Activated T-cell treated with anti-CD3 and anti-CD28 coated beads, Interleukin-2, amount 50 U/mL, for 4 hours (primary cell): Measurements from ENCODE around the gene CCDC74B. TPM values are rescaled to one million over a fixed set of nuclear protein-coding genes. Genes with fewer than 3 reads are reported as not detected.
"Not testable (repeated sequence)": the region's sequence is repeated elsewhere in the genome, so short reads cannot be mapped to it uniquely, and the experiment has no call there.

ENCODE experiments used
- ATAC-seq, 2 donors: fragments of 200-7000 bp; cut with Tn5 transposase; one replicate each; pipeline ENCODE4 v1.10.0; 2021
- DNase-seq: peaks from one replicate; pipeline ENCODE4 v3.0.0-alpha.2; 2020
- H3K27me3 Mint-ChIP-seq: one replicate; pipeline ENCODE4 v1.8.0; 2021; ENCODE audit warnings: low read depth, mixed read lengths
- H3K36me3 Mint-ChIP-seq: one replicate; pipeline ENCODE4 v1.8.0; 2022; ENCODE audit warnings: mixed read lengths; ENCODE audit not compliant: insufficient read depth
- H3K4me1 Mint-ChIP-seq: one replicate; pipeline ENCODE4 v1.8.0; 2021; ENCODE audit warnings: low read depth, mixed read lengths
- H3K4me3 Mint-ChIP-seq: one replicate; pipeline ENCODE4 v1.8.0; 2021; ENCODE audit warnings: mild to moderate bottlenecking, moderate library complexity, mixed read lengths
- H3K9me3 Mint-ChIP-seq: one replicate; pipeline ENCODE4 v1.8.0; 2021; ENCODE audit warnings: mixed read lengths
- total RNA-seq, 3 donors: library from RNA; stranded (reverse); gene quantifications; one replicate each; pipeline ENCODE4 v1.2.1, GENCODE V29; 2021

Gene CCDC74B
- under 1 TPM; 0.23 to 0.43 (median 0.29) TPM for total RNA-seq

- DNase-seq, result peak; percentile 44
- not testable (repeated sequence) for H3K4me1 Mint-ChIP-seq
Observed at GRCh38 chr2:130145006-130145414, at the start of gene CCDC74B. TSS of gene CCDC74B (minus strand) at chr2:130145112. CDS start at chr2:130144996, 116 bp downstream.

GRCh38 chr2:130193824-130194223 is 48.9 kb upstream of the CCDC74B start:
- H3K4me3 Mint-ChIP-seq, H3K36me3 Mint-ChIP-seq, H3K27me3 Mint-ChIP-seq, H3K4me1 Mint-ChIP-seq, ATAC-seq, DNase-seq, H3K9me3 Mint-ChIP-seq: not testable (repeated sequence)

More at GRCh38 chr2:130145006-130145414, at the start of gene CCDC74B:
- not testable (repeated sequence) for H3K36me3 Mint-ChIP-seq, H3K9me3 Mint-ChIP-seq
- peak; percentile 83 to 86 for ATAC-seq
- peak within 1 kb of the TSS; percentile 79 for H3K4me3 Mint-ChIP-seq
- H3K27me3 Mint-ChIP-seq, result peaks cover 10% of the 10 kb centered on the region

GRCh38 chr2:130192451-130192850 is 47.5 kb upstream of the CCDC74B start:
- ATAC-seq, H3K4me1 Mint-ChIP-seq, H3K9me3 Mint-ChIP-seq, DNase-seq, H3K36me3 Mint-ChIP-seq, H3K27me3 Mint-ChIP-seq, H3K4me3 Mint-ChIP-seq: not testable (repeated sequence)

DNA sequence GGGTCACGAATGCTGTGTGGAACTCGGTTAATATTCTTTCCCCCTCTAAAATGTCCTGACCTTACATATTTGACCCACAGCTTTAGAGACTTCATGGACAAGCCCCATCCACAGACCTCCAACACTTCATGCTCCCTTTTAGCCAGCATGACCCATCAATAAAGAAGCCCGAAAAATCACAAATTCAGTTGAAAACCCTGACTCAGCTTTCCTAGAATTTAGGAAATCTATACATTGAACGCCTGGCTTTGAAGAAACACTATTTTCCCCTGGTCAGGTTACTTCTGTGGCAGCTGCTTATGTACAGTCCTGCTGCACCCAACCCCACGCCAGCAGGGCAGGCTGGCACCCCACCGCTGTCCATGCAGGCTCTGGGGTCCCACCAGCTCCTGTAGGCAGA is 46.4 kb upstream of the CCDC74B start:
- H3K27me3 Mint-ChIP-seq, H3K4me1 Mint-ChIP-seq, H3K9me3 Mint-ChIP-seq, ATAC-seq, H3K36me3 Mint-ChIP-seq, H3K4me3 Mint-ChIP-seq, DNase-seq: not testable (repeated sequence)

DNA sequence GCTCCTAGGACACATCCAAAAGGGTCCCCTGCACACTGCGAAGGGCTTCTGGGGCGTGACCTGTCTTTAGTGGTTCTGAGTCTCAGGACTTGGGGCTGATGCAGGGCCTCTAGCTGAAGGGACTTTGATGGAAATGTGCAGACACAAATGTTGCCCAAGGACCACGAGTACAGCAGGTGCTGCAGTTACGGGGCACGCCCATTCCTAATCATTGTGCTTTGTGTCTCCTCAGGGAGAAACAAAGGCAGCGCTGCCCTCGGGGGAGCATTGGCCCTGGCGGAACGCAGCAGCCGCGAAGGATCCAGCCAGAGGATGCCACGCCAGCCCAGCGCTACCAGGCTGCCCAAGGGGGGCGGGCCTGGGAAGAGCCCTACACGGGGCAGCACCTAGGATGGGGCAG is 45.3 kb upstream of the CCDC74B start:
- Mint-ChIP-seq H3K4me1 (peaks cover 2% of the 10 kb centered on the region), H3K27me3 (no peaks in the 10 kb centered on the region), H3K9me3 (no peaks in the 10 kb centered on the region), H3K36me3 (peaks cover 2% of the 10 kb centered on the region), H3K4me3 (no peak overlapping the region)
- DNase-seq (no peak), ATAC-seq (no peak)

- H3K4me1 Mint-ChIP-seq, H3K9me3 Mint-ChIP-seq, H3K27me3 Mint-ChIP-seq, H3K4me3 Mint-ChIP-seq, H3K36me3 Mint-ChIP-seq, ATAC-seq, DNase-seq: not testable (repeated sequence)
Observed at GRCh38 chr2:130188958-130189357, 44.0 kb upstream of the CCDC74B start.

- not testable (repeated sequence) for H3K27me3 Mint-ChIP-seq, H3K36me3 Mint-ChIP-seq, DNase-seq, ATAC-seq, H3K4me3 Mint-ChIP-seq, H3K9me3 Mint-ChIP-seq
- peaks cover 11% of the 10 kb centered on the region for H3K4me1 Mint-ChIP-seq
Observed at GRCh38 chr2:130187859-130188792, 43.2 kb upstream of the CCDC74B start.

GRCh38 chr2:130187268-130187667 is 42.4 kb upstream of the CCDC74B start:
- peaks cover 12% of the 10 kb centered on the region for H3K4me1 Mint-ChIP-seq
- peaks cover 4% of the 10 kb centered on the region for H3K36me3 Mint-ChIP-seq
- no peaks in the 10 kb centered on the region for H3K27me3 Mint-ChIP-seq
- no peaks in the 10 kb centered on the region for H3K9me3 Mint-ChIP-seq
- ATAC-seq, result no peak
- DNase-seq, result no peak
- no peak overlapping the region for H3K4me3 Mint-ChIP-seq

DNA sequence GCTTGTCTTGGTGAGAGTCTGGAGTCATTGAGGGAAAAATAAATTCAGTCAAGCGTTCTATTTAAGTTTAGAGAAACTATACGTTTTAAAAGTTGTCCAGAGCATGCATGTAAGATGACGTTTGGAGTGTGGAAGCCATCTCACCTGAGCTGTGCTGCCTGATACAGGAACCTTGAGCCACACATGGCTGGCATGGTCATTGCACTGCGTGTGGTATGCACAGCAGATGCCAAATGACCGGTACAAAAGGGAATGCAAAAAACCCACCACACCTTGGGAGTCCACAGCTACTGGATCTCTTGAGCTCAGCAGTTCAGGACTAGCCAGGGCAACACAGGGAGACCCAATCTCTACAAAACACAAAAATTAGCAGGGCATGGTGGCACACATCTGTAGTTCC is 41.5 kb upstream of the CCDC74B start:
- Mint-ChIP-seq H3K9me3 (no peaks in the 10 kb centered on the region), H3K4me3 (no peak overlapping the region)
- no peak for ATAC-seq

GRCh38 chr2:130185896-130186295 is 41.0 kb upstream of the CCDC74B start:
- no peak overlapping the region for H3K4me3 Mint-ChIP-seq
- no peaks in the 10 kb centered on the region for H3K9me3 Mint-ChIP-seq
- H3K4me1 Mint-ChIP-seq, result peaks cover 14% of the 10 kb centered on the region
- no peak for DNase-seq
- H3K36me3 Mint-ChIP-seq, result peaks cover 3% of the 10 kb centered on the region
- H3K27me3 Mint-ChIP-seq, result no peaks in the 10 kb centered on the region
- ATAC-seq, result no peak

More for the DNA sequence above, 41.5 kb upstream of the CCDC74B start:
- Mint-ChIP-seq H3K27me3 (no peaks in the 10 kb centered on the region), H3K4me1 (peaks cover 12% of the 10 kb centered on the region), H3K36me3 (peaks cover 4% of the 10 kb centered on the region)
- DNase-seq, result no peak

- no peak for ATAC-seq
- Mint-ChIP-seq H3K27me3 (no peaks in the 10 kb centered on the region), H3K4me3 (no peak overlapping the region), H3K9me3 (no peaks in the 10 kb centered on the region), H3K4me1 (peaks cover 16% of the 10 kb centered on the region), H3K36me3 (peaks cover 3% of the 10 kb centered on the region)
- no peak for DNase-seq
Observed at GRCh38 chr2:130185436-130185835, 40.5 kb upstream of the CCDC74B start.

DNA sequence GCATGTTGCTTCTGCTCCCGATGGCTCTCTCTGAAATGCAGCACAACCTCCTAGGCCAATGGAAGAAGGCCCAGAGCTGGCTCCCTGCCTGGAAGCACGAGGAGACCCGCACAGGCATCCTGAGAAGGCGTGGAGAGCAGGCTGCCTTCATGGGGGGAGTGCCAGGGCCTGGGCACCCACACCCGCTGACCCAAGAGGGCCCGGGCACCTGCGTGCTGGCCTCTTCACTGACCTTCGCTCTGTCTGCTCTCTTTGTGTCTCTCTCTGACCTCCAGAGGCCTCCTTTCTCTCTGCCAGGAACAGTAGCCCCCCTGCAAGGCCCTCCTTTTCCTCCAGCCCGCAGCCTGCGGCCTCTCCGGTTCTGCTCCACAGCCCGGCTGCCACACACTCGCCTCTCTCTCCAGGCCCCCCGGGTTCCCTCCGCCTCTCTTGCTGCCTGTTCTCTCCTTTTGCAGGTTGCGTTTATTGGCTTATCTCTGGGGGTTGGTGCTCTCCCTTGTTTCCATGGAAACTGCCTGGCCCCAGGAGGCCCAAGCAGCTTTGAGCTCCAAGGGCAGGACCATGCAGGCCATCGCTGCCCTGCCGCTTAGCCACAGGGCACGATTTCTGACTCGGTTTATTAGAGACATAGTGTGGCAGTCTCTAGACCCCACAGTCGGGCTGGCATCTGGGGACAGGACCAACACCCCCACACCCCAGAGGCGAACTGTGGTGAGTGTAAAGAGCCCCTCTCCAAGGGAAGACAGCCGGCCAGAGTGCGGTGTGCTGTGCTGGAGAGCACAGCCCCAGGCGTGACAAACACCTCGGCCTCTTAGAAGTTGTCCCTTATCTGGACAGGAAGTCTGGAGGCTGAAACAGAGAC is 38.8 kb upstream of the CCDC74B start:
- Mint-ChIP-seq H3K9me3 (no peaks in the 10 kb centered on the region), H3K36me3 (peaks cover 3% of the 10 kb centered on the region), H3K4me3 (peak overlapping the region; percentile 83), H3K4me1 (peaks cover 18% of the 10 kb centered on the region), H3K27me3 (no peaks in the 10 kb centered on the region)
- no peak for ATAC-seq
- no peak for DNase-seq

GRCh38 chr2:130182826-130183511 is 38.1 kb upstream of the CCDC74B start:
- not testable (repeated sequence) for H3K36me3 Mint-ChIP-seq, H3K9me3 Mint-ChIP-seq, H3K27me3 Mint-ChIP-seq, DNase-seq
- ATAC-seq, result peak in 1 of 2 donors; percentile 14
- H3K4me3 Mint-ChIP-seq, result peak overlapping the region; percentile 83
- H3K4me1 Mint-ChIP-seq, result peaks cover 18% of the 10 kb centered on the region
